ENCODE measurements around the gene CCDC83. TPM values are rescaled to one million over a fixed set of nuclear protein-coding genes. Genes with fewer than 3 reads are reported as not detected.

CCDC83 gene
- total and polyA plus RNA-seq, 11 donors = not detected

GRCh38 chr11:85939099-85940015 is 84.2 kb downstream of the CCDC83 start:
- peaks cover 0 to 4% (median 0%) of the 10 kb centered on the region in 12 donors for H3K4me1 ChIP-seq
- ATAC-seq (no peak), DNase-seq (no peak)
- 84 to 92% (median 88%) methylated on average over 4 of the region's 4 CpGs for whole genome bisulfite sequencing, 4 donors
- no peaks in the 10 kb centered on the region for H3K36me3 ChIP-seq
- no peak overlapping the region for H3K27ac ChIP-seq
- no peak overlapping the region for H3K4me3 ChIP-seq
- peaks cover 0 to 4% (median 0%) of the 10 kb centered on the region in 9 donors for H3K27me3 ChIP-seq
- TF ChIP-seq POLR2A (IDR thresholded peaks at IDR 0.05) = no peak
- no peak for TF ChIP-seq CTCF (IDR thresholded peaks at IDR 0.05)
- intact Hi-C loops (cut with DNase I) = loop anchor here (2.0 to 10.0 kb wide), 11 partner anchors 82 to 875 kb away; partner anchors contain the start of gene CCDC83 (in 5 of the 10)
- no peaks in the 10 kb centered on the region for H3K9me3 ChIP-seq

GRCh38 chr11:85941380-85941973 is 86.3 kb downstream of the CCDC83 start:
- 6 to 34% (median 26%) methylated on average over 5 to 6 of the region's 6 CpGs for WGBS, 4 donors
- Histone ChIP-seq H3K4me1 (peaks cover 0 to 19% (median 7%) of the 10 kb centered on the region in 12 donors), H3K4me3 (no peak overlapping the region), H3K27me3 (no peaks in the 10 kb centered on the region), H3K27ac (no peak overlapping the region), H3K9me3 (no peaks in the 10 kb centered on the region), H3K36me3 (no peaks in the 10 kb centered on the region)
- intact Hi-C loops (cut with DNase I) = loop anchor here (1.0 to 10.0 kb wide), 10 partner anchors 84 to 353 kb away; partner anchors contain the start of gene CCDC83 (in 3 of the 10)
- peak in 3 of 4 donors; percentile 79 to 85 (median 83) for ATAC-seq
- TF ChIP-seq CTCF (IDR thresholded peaks at IDR 0.05) (peak; percentile 63 to 85 (median 78)), POLR2A (IDR thresholded peaks at IDR 0.05) (no peak)
- peak in 2 of 5 donors; percentile 51 to 63 for DNase-seq

- 95 to 100% (median 98%) methylated on average over 2 of the region's 2 CpGs for WGBS, 4 donors
- Histone ChIP-seq H3K27me3 (no peaks in the 10 kb centered on the region), H3K9me3 (no peaks in the 10 kb centered on the region), H3K4me3 (no peak overlapping the region), H3K4me1 (peaks cover 0 to 50% (median 26%) of the 10 kb centered on the region in 12 donors), H3K36me3 (no peaks in the 10 kb centered on the region), H3K27ac (no peak overlapping the region)
- TF ChIP-seq CTCF (IDR thresholded peaks at IDR 0.05) (no peak), POLR2A (IDR thresholded peaks at IDR 0.05) (no peak)
- intact Hi-C loops (cut with DNase I) = loop anchor here in 3 of 10 donors (10.0 kb wide), 2 partner anchors 90 to 350 kb away; partner anchors contain the start of gene CCDC83 (in 1 of the 3)
- no peak for DNase-seq
- ATAC-seq = no peak
These were observed 90.1 kb downstream of the CCDC83 start for GRCh38 chr11:85945296-85945695.

- H3K27ac ChIP-seq = peak overlapping the region in 2 of 12 donors; percentile 26 to 86
- DNase-seq (no peak), ATAC-seq (no peak)
- no peak overlapping the region for H3K4me3 ChIP-seq
- H3K27me3 ChIP-seq = no peaks in the 10 kb centered on the region
- peaks cover 0 to 50% (median 26%) of the 10 kb centered on the region in 12 donors for H3K4me1 ChIP-seq
- TF ChIP-seq POLR2A (IDR thresholded peaks at IDR 0.05) (no peak), CTCF (IDR thresholded peaks at IDR 0.05) (no peak)
- intact Hi-C loops (cut with DNase I) = loop anchor here in 3 of 10 donors (10.0 kb wide), 2 partner anchors 91 to 349 kb away; partner anchors contain the start of gene CCDC83 (in 1 of the 3)
- H3K9me3 ChIP-seq = no peaks in the 10 kb centered on the region
- no peaks in the 10 kb centered on the region for H3K36me3 ChIP-seq
These were observed 90.6 kb downstream of the CCDC83 start for GRCh38 chr11:85945788-85946187.

Measured in heart left ventricle (tissue), 16 donors.